Sigmoid colon (tissue), 4 donors: ENCODE measurements around the gene METAP1D.

ENCODE experiments used
- POLR2A ChIP-seq, 2 donors: fragments of 450-650 bp; IDR thresholded peaks; one replicate each; pipeline ENCODE4 v1.6.1; 2016; ENCODE audit warnings: antibody characterized with exemption in 2 of 2, mild to moderate bottlenecking in 2 of 2, moderate library complexity in 2 of 2
- POLR2AphosphoS5 ChIP-seq, 4 donors: sonication (generic); formaldehyde crosslinking; IDR thresholded peaks; one replicate each; pipeline ENCODE4 v1.6.1; 2017; ENCODE audit warnings: antibody characterized with exemption in 4 of 4
- TF ChIP-seq, protein P1 (sequence below), 4 experiments: fragments of 450-650 bp in 3 of 4; fragments of 200-600 bp in 1 of 4; IDR thresholded peaks; one replicate each; pipeline ENCODE4 v1.5.1; 2016 to 2019; ENCODE audit warnings: antibody characterized with exemption in 4 of 4, mild to moderate bottlenecking in 3 of 4, moderate library complexity in 2 of 4

DNA sequence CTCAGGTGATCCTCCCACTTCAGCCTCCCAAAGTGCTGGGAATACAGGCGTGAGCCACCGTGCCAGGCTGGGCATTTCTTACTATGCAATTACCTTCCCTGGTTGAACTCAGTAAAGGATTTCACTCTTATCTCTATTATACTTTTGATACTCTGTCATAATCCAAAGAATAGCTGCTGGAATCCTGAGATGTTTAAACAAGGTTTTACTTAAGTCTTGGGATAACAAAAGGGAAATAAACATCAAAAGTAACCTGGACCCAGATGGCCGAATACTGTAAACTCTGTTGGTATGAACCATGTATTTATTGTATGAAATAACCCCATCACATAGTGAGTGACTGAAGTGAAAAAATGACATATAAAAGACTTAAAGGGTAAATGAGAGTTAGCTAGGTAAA lies 114.8 kb downstream of the METAP1D start:
- TF ChIP-seq POLR2A (IDR thresholded peaks at IDR 0.05) = no peak
- TF ChIP-seq, protein P1, sequence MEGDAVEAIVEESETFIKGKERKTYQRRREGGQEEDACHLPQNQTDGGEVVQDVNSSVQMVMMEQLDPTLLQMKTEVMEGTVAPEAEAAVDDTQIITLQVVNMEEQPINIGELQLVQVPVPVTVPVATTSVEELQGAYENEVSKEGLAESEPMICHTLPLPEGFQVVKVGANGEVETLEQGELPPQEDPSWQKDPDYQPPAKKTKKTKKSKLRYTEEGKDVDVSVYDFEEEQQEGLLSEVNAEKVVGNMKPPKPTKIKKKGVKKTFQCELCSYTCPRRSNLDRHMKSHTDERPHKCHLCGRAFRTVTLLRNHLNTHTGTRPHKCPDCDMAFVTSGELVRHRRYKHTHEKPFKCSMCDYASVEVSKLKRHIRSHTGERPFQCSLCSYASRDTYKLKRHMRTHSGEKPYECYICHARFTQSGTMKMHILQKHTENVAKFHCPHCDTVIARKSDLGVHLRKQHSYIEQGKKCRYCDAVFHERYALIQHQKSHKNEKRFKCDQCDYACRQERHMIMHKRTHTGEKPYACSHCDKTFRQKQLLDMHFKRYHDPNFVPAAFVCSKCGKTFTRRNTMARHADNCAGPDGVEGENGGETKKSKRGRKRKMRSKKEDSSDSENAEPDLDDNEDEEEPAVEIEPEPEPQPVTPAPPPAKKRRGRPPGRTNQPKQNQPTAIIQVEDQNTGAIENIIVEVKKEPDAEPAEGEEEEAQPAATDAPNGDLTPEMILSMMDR (IDR thresholded peaks at IDR 0.05) = no peak
- TF ChIP-seq POLR2AphosphoS5 (IDR thresholded peaks at IDR 0.05) = no peak
